H1 (cell line): ENCODE results near the gene TCL1A. TPM values are rescaled to one million over a fixed set of nuclear protein-coding genes. Genes with fewer than 3 reads are reported as not detected.

Experiments
- FOSL1 ChIP-seq: IDR thresholded peaks from 2 replicates; pipeline ENCODE4 v1.6.1; 2011; ENCODE audit warnings: mild to moderate bottlenecking, low read depth, low read length, moderate library complexity; ENCODE audit not compliant: insufficient read depth
- HDAC6 ChIP-seq: IDR thresholded peaks from one replicate; pipeline ENCODE4 v1.7.1; 2012; ENCODE audit warnings: low read depth, mild to moderate bottlenecking, inconsistent platforms, low read length, moderate library complexity
- KDM4A ChIP-seq: IDR thresholded peaks from one replicate; pipeline ENCODE4 v1.7.1; 2012; ENCODE audit warnings: low read depth, mild to moderate bottlenecking, moderate library complexity, low read length, inconsistent platforms; ENCODE audit not compliant: severe bottlenecking
- NANOG ChIP-seq: IDR thresholded peaks from 2 replicates; pipeline ENCODE4 v1.6.1; 2011; ENCODE audit warnings: low read length, low read depth, mild to moderate bottlenecking, inconsistent platforms; ENCODE audit not compliant: insufficient read depth, poor library complexity, severe bottlenecking
- TBP ChIP-seq: IDR thresholded peaks from 2 replicates; pipeline ENCODE4 v1.6.1; 2011; ENCODE audit warnings: low read depth, low read length, improper control_type of control experiment
- polyA plus RNA-seq, 7 experiments: library from polyadenylated mRNA; depleted of rRNA in 3 of 7; stranded (reverse) in 5 of 7; unstranded in 2 of 7; fragments of >200 nt in 5 of 7; fragments of 200-250 nt in 2 of 7; gene quantifications; 1 replicate in 5 of 7; 2 replicates in 1 of 7; 4 replicates in 1 of 7; pipeline versions ENCODE4 v1.2.1 to v1.2.3, GENCODE V29; 2011 to 2013; ENCODE audit warnings: missing spikeins in 2 of 7, mixed read lengths in 2 of 7
- total RNA-seq: library from RNA; stranded (reverse); fragmentation: NEBNext Ultra II Directional; extraction: Animal tissue kit (Norgen Biotek cat#: 25700); gene quantifications from 2 replicates; pipeline ENCODE4 v1.2.1, GENCODE V29; 2021

TCL1A gene
- total and polyA plus RNA-seq, 2 of the 8 experiments (the other 6 are each of a cell fraction or from before 2014, with no cell fraction given): 0.35 to 7.6 TPM

DNA sequence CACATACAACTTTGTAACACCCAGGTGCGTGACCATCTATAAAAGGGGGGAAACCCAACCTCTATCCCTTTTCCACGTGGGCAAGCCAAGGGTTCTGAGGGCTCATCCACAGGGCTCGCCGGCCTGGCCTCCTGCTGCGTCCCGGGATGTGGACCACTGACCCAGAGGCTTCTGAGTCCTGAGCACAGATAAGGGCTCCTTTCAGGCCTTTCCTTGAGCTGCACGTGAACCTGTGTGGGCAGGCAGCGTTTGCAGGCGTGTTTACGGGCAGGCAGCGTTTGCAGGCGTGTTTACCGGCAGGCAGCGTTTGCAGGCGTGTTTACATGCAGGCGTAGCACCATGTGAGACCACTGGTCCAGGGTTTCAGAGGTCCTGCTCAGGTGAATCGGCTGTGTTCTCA, 3.8 kb downstream of the TCL1A start (continued):
- TF ChIP-seq FOSL1: no peak
- TF ChIP-seq HDAC6: no peak
- TF ChIP-seq TBP: no peak
- no peak for TF ChIP-seq KDM4A
- TF ChIP-seq NANOG: no peak
